Fibroblast of lung (primary cell): ENCODE data around the gene PPIF. TPM values are rescaled to one million over a fixed set of nuclear protein-coding genes. Genes with fewer than 3 reads are reported as not detected.

Source experiments
- DNase-seq, 2 donors: peaks; one replicate each; pipeline versions ENCODE4 v3.0.0 to v3.0.0-alpha.2; 2010; ENCODE audit warnings: low read depth in 2 of 2
- H2AFZ ChIP-seq: 2 replicates; pipeline ENCODE4 v1.5.1; 2012; ENCODE audit warnings: low read length, control low read depth, inconsistent platforms
- H3K27ac ChIP-seq: 2 replicates; pipeline ENCODE4 v1.5.1; 2011; ENCODE audit warnings: low read length, control low read depth; ENCODE audit not compliant: insufficient read depth
- H3K27me3 ChIP-seq: 2 replicates; pipeline ENCODE4 v1.5.1; 2011; ENCODE audit warnings: mild to moderate bottlenecking, low read length; ENCODE audit not compliant: control insufficient read depth, insufficient read depth
- H3K36me3 ChIP-seq: 2 replicates; pipeline ENCODE4 v1.5.1; 2011; ENCODE audit warnings: low read length; ENCODE audit not compliant: control insufficient read depth, insufficient read depth
- H3K4me1 ChIP-seq: 2 replicates; pipeline ENCODE4 v1.5.1; 2011; ENCODE audit warnings: low read length; ENCODE audit not compliant: control insufficient read depth, insufficient read depth; ENCODE audit errors: extremely low read depth
- H3K4me2 ChIP-seq: 2 replicates; pipeline ENCODE4 v1.5.1; 2011; ENCODE audit warnings: low read length, control low read depth; ENCODE audit not compliant: insufficient read depth; ENCODE audit errors: extremely low read depth
- H3K4me3 ChIP-seq, 4 experiments: fragments of 200-600 bp in 1 of 4; sonication (generic) in 1 of 4; replicated peaks in 1 of 4; 2 replicates each; pipeline ENCODE4 v1.5.1; 2011 to 2016; ENCODE audit warnings: low read length in 4 of 4, low read depth in 3 of 4, mild to moderate bottlenecking in 3 of 4, control low read depth in 2 of 4, inconsistent platforms in 1 of 4, mixed read lengths in 1 of 4; ENCODE audit not compliant: insufficient read depth in 1 of 4; ENCODE audit errors: control extremely low read depth in 1 of 4
- H3K79me2 ChIP-seq: 2 replicates; pipeline ENCODE4 v1.5.1; 2012; ENCODE audit warnings: mild to moderate bottlenecking, low read length, inconsistent platforms; ENCODE audit not compliant: control insufficient read depth, insufficient read depth
- H3K9ac ChIP-seq: 2 replicates; pipeline ENCODE4 v1.5.1; 2011; ENCODE audit warnings: mild to moderate bottlenecking, low read length, control low read depth; ENCODE audit not compliant: insufficient read depth
- H3K9me3 ChIP-seq: 2 replicates; pipeline ENCODE4 v1.5.1; 2012; ENCODE audit warnings: low read depth, low read length; ENCODE audit not compliant: control insufficient read depth, insufficient read depth
- H4K20me1 ChIP-seq: 2 replicates; pipeline ENCODE4 v1.5.1; 2011; ENCODE audit warnings: low read length; ENCODE audit not compliant: control insufficient read depth, insufficient read depth; ENCODE audit errors: extremely low read depth
- CTCF ChIP-seq, 2 donors: IDR thresholded peaks in 1 of 2; conservative IDR thresholded peaks in 1 of 2; 1 replicate in 1 of 2; 2 replicates in 1 of 2; pipeline ENCODE4 v1.5.1; 2011 to 2012; ENCODE audit warnings: low read length in 2 of 2, control low read depth in 1 of 2, inconsistent platforms in 1 of 2, low read depth in 1 of 2, mild to moderate bottlenecking in 1 of 2
- EZH2 ChIP-seq: IDR thresholded peaks from 2 replicates; pipeline ENCODE4 v1.5.1; 2012; ENCODE audit warnings: low read length, control low read depth, mild to moderate bottlenecking; ENCODE audit errors: missing control alignments
- polyA plus RNA-seq, 2 donors: library from polyadenylated mRNA; depleted of rRNA in 1 of 2; stranded (reverse) in 1 of 2; unstranded in 1 of 2; fragments of >200 nt; gene quantifications; 2 replicates each; pipeline ENCODE4 v1.2.1, GENCODE V29; 2011 to 2012; ENCODE audit warnings: missing spikeins in 1 of 2
- total RNA-seq: library from RNA; depleted of rRNA; stranded (reverse); fragments of >200 nt; gene quantifications from 2 replicates; pipeline ENCODE4 v1.2.1, GENCODE V29; 2014

Gene PPIF
- total and polyA plus RNA-seq, 2 donors (not counting 1 experiment from before 2014, with no cell fraction given), result 18.7 to 63.0 TPM

DNA sequence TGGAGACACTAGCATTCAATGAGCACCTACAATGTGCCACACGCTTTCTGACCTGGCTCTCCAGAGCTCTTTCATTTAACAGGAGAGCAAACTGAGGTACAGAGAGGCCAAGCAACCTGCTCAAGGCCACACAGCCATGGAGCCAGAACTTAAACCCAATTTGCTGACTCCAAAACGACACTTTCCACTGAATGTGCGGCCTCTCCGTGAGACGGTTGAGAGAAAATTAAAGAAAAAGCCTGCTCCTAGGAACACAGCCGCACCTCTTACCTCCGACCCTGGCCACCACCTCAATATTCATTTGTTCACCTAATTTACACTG is 55.3 kb downstream of the PPIF start:
- peaks cover 74% of the 10 kb centered on the region for H3K4me1 ChIP-seq
- no peak overlapping the region for H3K9ac ChIP-seq
- H3K27ac ChIP-seq, result peak overlapping the region; percentile 28
- no peak for TF ChIP-seq EZH2
- no peak for TF ChIP-seq CTCF (conservative IDR thresholded peaks at IDR 0.05 in 1 of 2, IDR thresholded peaks at IDR 0.05 in 1 of 2; ENCODE audit: low read depth in 1 of 2, low read length in 2 of 2)
- H3K36me3 ChIP-seq, result peaks cover 3% of the 10 kb centered on the region
- H4K20me1 ChIP-seq, result no peaks in the 10 kb centered on the region
- no peaks in the 10 kb centered on the region for H3K27me3 ChIP-seq
- H3K4me2 ChIP-seq, result no peak overlapping the region
- no peak for DNase-seq
- peaks cover 36% of the 10 kb centered on the region for H3K79me2 ChIP-seq
- no peak overlapping the region for H2AFZ ChIP-seq
- H3K4me3 ChIP-seq, result no peak overlapping the region
- no peaks in the 10 kb centered on the region for H3K9me3 ChIP-seq

DNA sequence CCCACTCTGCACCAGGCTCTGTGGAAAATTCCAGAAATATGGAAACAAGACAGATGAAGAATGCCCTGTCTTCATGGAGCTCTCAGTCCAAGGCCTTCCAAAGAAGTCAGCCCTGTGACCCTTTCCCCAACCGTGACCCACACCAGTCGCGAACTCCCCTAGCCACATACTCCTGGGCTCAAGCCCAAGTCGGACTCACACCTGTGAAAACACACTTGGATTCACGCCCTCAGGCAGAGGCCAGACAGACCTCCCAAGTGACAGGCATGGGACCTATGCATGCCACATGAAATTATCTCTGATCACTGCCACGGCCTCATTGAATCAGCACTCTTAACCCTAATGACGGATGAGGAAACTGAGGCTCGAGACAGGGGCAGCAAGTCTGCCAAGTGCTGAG is 55.7 kb downstream of the PPIF start:
- Histone ChIP-seq H3K9ac (no peak overlapping the region), H3K79me2 (peaks cover 36% of the 10 kb centered on the region)

DNA sequence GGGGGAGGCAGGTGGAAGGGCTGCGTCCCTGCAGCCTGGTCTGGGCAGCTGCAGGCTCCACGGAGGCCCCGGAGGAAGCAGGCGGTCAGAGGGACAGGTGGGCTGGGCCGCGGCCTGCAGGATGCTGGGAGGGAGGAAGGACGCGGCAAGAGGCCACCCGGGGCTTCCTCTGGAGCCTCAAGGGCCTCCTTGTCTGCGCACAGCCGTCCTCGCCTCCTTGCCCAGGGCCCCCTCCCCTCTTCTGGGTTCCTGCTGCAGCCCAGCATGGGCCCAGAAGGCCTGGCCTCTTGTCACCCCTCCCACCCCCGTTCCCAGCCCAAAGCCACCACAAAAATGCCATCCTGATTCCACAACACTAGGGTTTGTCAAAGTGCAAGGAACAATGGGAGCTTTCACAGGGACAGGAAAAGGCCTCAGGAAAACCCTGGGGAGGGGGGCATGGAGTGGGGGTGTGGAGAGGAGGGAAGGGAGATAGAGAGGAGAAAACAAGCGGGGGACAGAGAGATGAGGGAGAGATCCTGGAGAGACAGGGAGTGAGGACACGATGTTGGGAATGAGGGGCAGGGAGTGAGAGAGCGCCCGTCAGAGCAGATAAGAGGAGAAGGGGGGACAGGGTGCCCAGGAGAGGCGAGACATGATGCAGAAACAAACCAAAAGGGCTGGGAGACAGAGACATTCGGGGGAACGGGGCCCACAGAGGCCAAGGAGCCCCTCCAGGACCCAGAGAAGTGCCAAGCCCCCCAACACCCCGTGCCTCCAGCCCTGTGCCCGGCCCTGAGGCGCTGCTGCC is 56.4 kb downstream of the PPIF start:
- H3K27me3 ChIP-seq, result no peaks in the 10 kb centered on the region
- peak overlapping the region; percentile 52 for H3K9ac ChIP-seq
- H3K4me3 ChIP-seq, result no peak overlapping the region
- peaks cover 37% of the 10 kb centered on the region for H3K79me2 ChIP-seq
- peaks cover 73% of the 10 kb centered on the region for H3K4me1 ChIP-seq
- peak in 1 of 2 donors; percentile 62 for DNase-seq
- no peaks in the 10 kb centered on the region for H3K9me3 ChIP-seq
- no peak for TF ChIP-seq EZH2
- TF ChIP-seq CTCF (conservative IDR thresholded peaks at IDR 0.05 in 1 of 2, IDR thresholded peaks at IDR 0.05 in 1 of 2; ENCODE audit: low read depth in 1 of 2, low read length in 2 of 2), result no peak
- peak overlapping the region; percentile 65 for H3K27ac ChIP-seq
- H3K4me2 ChIP-seq, result peak overlapping the region; percentile 42
- no peak overlapping the region for H2AFZ ChIP-seq
- H4K20me1 ChIP-seq, result no peaks in the 10 kb centered on the region
- H3K36me3 ChIP-seq, result peaks cover 3% of the 10 kb centered on the region

More for the DNA sequence above, 55.7 kb downstream of the PPIF start:
- peaks cover 3% of the 10 kb centered on the region for H3K36me3 ChIP-seq
- H3K9me3 ChIP-seq, result no peaks in the 10 kb centered on the region
- DNase-seq, result no peak
- no peak overlapping the region for H3K4me3 ChIP-seq
- H2AFZ ChIP-seq, result no peak overlapping the region
- peak overlapping the region; percentile 28 for H3K27ac ChIP-seq
- TF ChIP-seq CTCF (conservative IDR thresholded peaks at IDR 0.05 in 1 of 2, IDR thresholded peaks at IDR 0.05 in 1 of 2; ENCODE audit: low read depth in 1 of 2, low read length in 2 of 2), result no peak
- no peak for TF ChIP-seq EZH2
- H3K4me2 ChIP-seq, result no peak overlapping the region
- H3K27me3 ChIP-seq, result no peaks in the 10 kb centered on the region
- H3K4me1 ChIP-seq, result peaks cover 73% of the 10 kb centered on the region
- no peaks in the 10 kb centered on the region for H4K20me1 ChIP-seq
